ENCODE data around the gene PRPF38B.

DNA sequence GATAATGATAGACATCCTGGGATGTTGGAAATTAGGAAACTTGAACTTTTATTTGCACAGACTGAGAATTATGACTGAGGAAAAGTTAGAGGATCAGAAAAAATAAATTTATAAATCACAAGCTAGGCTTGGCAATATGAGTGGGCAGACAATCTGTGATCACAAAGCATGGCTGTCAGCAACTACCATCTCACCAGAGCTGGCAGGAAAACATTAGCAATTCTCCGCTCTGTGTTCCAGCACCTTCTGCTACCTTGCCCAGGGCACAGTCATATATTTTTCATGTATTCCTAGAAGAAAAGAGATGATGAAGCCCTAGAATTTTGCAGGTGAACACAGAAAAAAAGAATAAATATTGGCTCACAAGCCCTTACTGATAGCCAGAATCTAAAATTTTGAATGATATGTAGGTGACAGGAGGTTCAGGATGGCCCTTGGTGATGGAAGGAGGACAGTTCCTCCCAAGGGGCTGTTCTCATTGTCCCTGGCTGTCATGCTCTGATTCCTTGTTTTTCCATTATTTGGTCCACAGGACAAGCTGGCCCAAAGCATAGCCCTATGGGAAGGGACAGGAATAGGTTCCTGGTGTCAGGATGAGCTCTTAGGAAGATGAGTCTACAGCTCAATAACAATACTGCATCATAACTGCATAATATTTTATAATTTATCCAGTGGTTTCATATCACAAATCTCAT lies 42.2 kb downstream of the PRPF38B start:
- no peak for TF ChIP-seq POLR2A (IDR thresholded peaks at IDR 0.05)
- TF ChIP-seq CTCF (IDR thresholded peaks at IDR 0.05) = no peak
- TF ChIP-seq POLR2AphosphoS5 (IDR thresholded peaks at IDR 0.05) = no peak
- no peak for TF ChIP-seq EP300 (IDR thresholded peaks at IDR 0.05)
